Measurements from ENCODE around the gene ASB1. TPM values are rescaled to one million over a fixed set of nuclear protein-coding genes. Genes with fewer than 3 reads are reported as not detected.

ASB1 gene
- total and polyA plus RNA-seq, 10 of the 15 experiments (the other 5 are each of a cell fraction or from before 2014, with no cell fraction given) = 5.2 to 31.2 (median 25.8) TPM

DNA sequence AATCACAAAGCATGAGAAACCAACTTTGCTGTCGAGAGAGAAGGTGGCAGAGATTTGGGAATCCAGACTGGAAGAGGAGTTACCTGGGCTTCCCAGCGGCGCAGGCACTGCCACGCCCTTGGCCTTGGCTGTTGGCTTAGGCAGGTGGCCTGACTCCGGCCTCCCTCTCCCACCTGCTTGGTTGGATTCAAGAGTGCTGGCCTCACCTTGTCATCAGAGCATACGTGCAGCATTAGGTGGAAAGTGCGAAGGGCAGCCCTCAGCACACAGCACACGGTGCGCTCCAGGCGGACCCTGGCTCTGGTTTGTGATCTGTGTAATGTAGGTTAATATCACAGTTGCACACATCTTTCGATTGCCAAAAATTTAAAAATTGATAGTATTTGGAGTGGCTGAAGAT is 19.2 kb upstream of the ASB1 start:
- SMC1A ChIA-PET (ENCODE audit: uncharacterized antibody, unreplicated experiment) = no interaction called here
- FAIRE-seq (no peak), DNase-seq (ENCODE audit: low read depth, low spot score) (no peak), ATAC-seq (no peak)
- Histone ChIP-seq H3K36me3 (ENCODE audit: control insufficient read depth in 2 of 2, insufficient read depth in 2 of 2, low read length in 1 of 2) (no peaks in the 10 kb centered on the region), H3K9ac (ENCODE audit: control insufficient read depth, insufficient read depth, low read length) (no peak overlapping the region), H3K27me3 (replicated peaks in 1 of 2; ENCODE audit: control insufficient read depth in 2 of 2, insufficient read depth in 2 of 2, low read length in 1 of 2) (no peaks in the 10 kb centered on the region), H3K4me2 (ENCODE audit: control insufficient read depth, insufficient read depth) (no peak overlapping the region), H3K9me3 (replicated peaks; ENCODE audit: control insufficient read depth, insufficient read depth, low read length) (no peaks in the 10 kb centered on the region), H3K4me1 (ENCODE audit: control insufficient read depth, insufficient read depth, low read length) (no peaks in the 10 kb centered on the region), H3K27ac (ENCODE audit: control insufficient read depth, insufficient read depth) (no peak overlapping the region), H3K4me3 (no peak overlapping the region), H2AFZ (ENCODE audit: control insufficient read depth, low read depth, low read length) (no peak overlapping the region), H4K20me1 (ENCODE audit: control insufficient read depth, insufficient read depth) (no peaks in the 10 kb centered on the region), H3K79me2 (ENCODE audit: control insufficient read depth, insufficient read depth, low read length) (no peaks in the 10 kb centered on the region)
- in situ Hi-C loops (cut with MboI) = no loop called here
- CTCF ChIA-PET = no interaction called here
- no TSS peak for BruUV-seq (replicated peaks)
- POLR2A ChIA-PET = no interaction called here
- RAD21 ChIA-PET (ENCODE audit: unreplicated experiment) = no interaction called here
- whole genome bisulfite sequencing (ENCODE audit: insufficient coverage, insufficient replicate concordance, low lambda C conversion rate, missing lambda C conversion rate) = 74% methylated on average over 11 of the region's 11 CpGs
- intact Hi-C loops (cut with micrococcal nuclease; ENCODE audit: unreplicated experiment) = no loop called here
- TF ChIP-seq SIX5 (IDR thresholded peaks at IDR 0.05; ENCODE audit: low read depth, low read length, severe bottlenecking) (no peak), SUPT20H (IDR thresholded peaks at IDR 0.05; ENCODE audit: borderline replicate concordance, control insufficient read depth, low read depth, low read length) (no peak), IKZF1 (conservative IDR thresholded peaks at IDR 0.05) (no peak), CHD1 (IDR thresholded peaks at IDR 0.05; ENCODE audit: low read depth, low read length) (no peak), CHD4 (IDR thresholded peaks at IDR 0.05) (no peak), FOXM1 (IDR thresholded peaks at IDR 0.05; ENCODE audit: low read depth, low read length) (no peak)
- TF ChIP-seq, protein P1, sequence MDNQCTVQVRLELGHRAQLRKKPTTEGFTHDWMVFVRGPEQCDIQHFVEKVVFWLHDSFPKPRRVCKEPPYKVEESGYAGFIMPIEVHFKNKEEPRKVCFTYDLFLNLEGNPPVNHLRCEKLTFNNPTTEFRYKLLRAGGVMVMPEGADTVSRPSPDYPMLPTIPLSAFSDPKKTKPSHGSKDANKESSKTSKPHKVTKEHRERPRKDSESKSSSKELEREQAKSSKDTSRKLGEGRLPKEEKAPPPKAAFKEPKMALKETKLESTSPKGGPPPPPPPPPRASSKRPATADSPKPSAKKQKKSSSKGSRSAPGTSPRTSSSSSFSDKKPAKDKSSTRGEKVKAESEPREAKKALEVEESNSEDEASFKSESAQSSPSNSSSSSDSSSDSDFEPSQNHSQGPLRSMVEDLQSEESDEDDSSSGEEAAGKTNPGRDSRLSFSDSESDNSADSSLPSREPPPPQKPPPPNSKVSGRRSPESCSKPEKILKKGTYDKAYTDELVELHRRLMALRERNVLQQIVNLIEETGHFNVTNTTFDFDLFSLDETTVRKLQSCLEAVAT (IDR thresholded peaks at IDR 0.05) = no peak
- TF ChIP-seq, protein P2, sequence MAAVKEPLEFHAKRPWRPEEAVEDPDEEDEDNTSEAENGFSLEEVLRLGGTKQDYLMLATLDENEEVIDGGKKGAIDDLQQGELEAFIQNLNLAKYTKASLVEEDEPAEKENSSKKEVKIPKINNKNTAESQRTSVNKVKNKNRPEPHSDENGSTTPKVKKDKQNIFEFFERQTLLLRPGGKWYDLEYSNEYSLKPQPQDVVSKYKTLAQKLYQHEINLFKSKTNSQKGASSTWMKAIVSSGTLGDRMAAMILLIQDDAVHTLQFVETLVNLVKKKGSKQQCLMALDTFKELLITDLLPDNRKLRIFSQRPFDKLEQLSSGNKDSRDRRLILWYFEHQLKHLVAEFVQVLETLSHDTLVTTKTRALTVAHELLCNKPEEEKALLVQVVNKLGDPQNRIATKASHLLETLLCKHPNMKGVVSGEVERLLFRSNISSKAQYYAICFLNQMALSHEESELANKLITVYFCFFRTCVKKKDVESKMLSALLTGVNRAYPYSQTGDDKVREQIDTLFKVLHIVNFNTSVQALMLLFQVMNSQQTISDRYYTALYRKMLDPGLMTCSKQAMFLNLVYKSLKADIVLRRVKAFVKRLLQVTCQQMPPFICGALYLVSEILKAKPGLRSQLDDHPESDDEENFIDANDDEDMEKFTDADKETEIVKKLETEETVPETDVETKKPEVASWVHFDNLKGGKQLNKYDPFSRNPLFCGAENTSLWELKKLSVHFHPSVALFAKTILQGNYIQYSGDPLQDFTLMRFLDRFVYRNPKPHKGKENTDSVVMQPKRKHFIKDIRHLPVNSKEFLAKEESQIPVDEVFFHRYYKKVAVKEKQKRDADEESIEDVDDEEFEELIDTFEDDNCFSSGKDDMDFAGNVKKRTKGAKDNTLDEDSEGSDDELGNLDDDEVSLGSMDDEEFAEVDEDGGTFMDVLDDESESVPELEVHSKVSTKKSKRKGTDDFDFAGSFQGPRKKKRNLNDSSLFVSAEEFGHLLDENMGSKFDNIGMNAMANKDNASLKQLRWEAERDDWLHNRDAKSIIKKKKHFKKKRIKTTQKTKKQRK (IDR thresholded peaks at IDR 0.05; ENCODE audit: low read depth, low read length) = no peak
- TF ChIP-seq, protein P3, sequence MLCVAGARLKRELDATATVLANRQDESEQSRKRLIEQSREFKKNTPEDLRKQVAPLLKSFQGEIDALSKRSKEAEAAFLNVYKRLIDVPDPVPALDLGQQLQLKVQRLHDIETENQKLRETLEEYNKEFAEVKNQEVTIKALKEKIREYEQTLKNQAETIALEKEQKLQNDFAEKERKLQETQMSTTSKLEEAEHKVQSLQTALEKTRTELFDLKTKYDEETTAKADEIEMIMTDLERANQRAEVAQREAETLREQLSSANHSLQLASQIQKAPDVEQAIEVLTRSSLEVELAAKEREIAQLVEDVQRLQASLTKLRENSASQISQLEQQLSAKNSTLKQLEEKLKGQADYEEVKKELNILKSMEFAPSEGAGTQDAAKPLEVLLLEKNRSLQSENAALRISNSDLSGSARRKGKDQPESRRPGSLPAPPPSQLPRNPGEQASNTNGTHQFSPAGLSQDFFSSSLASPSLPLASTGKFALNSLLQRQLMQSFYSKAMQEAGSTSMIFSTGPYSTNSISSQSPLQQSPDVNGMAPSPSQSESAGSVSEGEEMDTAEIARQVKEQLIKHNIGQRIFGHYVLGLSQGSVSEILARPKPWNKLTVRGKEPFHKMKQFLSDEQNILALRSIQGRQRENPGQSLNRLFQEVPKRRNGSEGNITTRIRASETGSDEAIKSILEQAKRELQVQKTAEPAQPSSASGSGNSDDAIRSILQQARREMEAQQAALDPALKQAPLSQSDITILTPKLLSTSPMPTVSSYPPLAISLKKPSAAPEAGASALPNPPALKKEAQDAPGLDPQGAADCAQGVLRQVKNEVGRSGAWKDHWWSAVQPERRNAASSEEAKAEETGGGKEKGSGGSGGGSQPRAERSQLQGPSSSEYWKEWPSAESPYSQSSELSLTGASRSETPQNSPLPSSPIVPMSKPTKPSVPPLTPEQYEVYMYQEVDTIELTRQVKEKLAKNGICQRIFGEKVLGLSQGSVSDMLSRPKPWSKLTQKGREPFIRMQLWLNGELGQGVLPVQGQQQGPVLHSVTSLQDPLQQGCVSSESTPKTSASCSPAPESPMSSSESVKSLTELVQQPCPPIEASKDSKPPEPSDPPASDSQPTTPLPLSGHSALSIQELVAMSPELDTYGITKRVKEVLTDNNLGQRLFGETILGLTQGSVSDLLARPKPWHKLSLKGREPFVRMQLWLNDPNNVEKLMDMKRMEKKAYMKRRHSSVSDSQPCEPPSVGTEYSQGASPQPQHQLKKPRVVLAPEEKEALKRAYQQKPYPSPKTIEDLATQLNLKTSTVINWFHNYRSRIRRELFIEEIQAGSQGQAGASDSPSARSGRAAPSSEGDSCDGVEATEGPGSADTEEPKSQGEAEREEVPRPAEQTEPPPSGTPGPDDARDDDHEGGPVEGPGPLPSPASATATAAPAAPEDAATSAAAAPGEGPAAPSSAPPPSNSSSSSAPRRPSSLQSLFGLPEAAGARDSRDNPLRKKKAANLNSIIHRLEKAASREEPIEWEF (IDR thresholded peaks at IDR 0.05; ENCODE audit: insufficient replicate concordance, low read depth, low read length) = no peak
- TF ChIP-seq, protein P4, sequence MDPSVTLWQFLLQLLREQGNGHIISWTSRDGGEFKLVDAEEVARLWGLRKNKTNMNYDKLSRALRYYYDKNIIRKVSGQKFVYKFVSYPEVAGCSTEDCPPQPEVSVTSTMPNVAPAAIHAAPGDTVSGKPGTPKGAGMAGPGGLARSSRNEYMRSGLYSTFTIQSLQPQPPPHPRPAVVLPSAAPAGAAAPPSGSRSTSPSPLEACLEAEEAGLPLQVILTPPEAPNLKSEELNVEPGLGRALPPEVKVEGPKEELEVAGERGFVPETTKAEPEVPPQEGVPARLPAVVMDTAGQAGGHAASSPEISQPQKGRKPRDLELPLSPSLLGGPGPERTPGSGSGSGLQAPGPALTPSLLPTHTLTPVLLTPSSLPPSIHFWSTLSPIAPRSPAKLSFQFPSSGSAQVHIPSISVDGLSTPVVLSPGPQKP (IDR thresholded peaks at IDR 0.05; ENCODE audit: low read depth, low read length) = no peak
- TF ChIP-seq, protein P5, sequence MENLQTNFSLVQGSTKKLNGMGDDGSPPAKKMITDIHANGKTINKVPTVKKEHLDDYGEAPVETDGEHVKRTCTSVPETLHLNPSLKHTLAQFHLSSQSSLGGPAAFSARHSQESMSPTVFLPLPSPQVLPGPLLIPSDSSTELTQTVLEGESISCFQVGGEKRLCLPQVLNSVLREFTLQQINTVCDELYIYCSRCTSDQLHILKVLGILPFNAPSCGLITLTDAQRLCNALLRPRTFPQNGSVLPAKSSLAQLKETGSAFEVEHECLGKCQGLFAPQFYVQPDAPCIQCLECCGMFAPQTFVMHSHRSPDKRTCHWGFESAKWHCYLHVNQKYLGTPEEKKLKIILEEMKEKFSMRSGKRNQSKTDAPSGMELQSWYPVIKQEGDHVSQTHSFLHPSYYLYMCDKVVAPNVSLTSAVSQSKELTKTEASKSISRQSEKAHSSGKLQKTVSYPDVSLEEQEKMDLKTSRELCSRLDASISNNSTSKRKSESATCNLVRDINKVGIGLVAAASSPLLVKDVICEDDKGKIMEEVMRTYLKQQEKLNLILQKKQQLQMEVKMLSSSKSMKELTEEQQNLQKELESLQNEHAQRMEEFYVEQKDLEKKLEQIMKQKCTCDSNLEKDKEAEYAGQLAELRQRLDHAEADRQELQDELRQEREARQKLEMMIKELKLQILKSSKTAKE (IDR thresholded peaks at IDR 0.05; ENCODE audit: low read depth, poor library complexity, severe bottlenecking) = no peak

Data from GM12878 (cell line).